Activated T-helper 1 cell treated with anti-CD3 and anti-CD28 coated beads, Interleukin-2, amount 50 U/mL, for 16 hours (primary cell): ENCODE data around the gene GSX1.

Source experiments
- DNase-seq, 2 donors: peaks; one replicate each; pipeline ENCODE4 v3.0.0-alpha.2; 2020; ENCODE audit warnings: low read depth in 1 of 2, low spot score in 1 of 2

The GSX1 gene

DNA sequence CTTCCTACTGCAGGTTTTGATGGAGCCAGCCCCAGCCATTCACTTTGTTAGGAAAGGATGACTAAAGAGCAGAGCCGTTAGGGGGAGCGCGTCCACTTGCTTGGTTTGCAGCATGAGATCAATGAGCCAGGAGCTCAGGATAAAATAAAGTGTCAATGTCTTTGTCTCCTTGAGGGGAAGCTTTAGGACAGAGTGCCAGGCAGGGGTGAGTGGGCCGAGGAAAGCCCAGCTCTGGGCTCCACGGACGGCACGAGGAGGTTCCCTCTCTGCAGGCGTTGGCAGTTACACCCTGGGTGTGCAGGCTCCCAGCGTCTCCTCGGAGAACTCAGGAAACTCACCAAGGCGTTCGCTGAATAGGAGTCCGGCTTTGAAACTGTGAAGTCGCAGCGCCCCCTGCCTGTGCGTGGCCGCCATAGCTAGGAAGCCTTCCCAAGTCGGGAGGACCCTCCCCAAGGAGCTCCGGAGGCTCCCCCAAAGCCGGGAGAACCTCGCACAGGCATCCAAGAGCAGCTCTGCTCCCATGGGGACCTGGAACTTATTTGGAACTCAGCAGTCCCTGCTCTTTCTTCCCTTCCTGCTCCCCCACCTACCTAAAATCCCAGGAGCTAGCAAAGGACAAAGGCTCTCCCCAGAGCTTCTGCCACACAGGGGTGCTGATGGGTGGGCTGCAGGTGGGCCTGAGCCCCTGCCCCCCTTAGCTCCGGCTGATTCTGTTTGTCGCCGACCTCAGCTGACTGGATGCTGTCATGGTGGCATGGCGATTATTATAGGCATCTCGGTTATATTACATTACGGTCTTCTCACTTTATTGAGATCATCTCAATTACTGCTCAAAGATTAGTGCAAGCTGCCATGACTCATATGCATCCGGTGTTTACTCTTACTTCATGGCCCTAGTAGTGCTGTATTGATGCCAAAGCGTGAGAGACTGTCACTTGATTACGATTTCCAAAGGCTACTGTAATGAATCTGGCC, 34.4 kb downstream of the GSX1 start:
- DNase-seq, result peak; percentile 40 to 48

DNA sequence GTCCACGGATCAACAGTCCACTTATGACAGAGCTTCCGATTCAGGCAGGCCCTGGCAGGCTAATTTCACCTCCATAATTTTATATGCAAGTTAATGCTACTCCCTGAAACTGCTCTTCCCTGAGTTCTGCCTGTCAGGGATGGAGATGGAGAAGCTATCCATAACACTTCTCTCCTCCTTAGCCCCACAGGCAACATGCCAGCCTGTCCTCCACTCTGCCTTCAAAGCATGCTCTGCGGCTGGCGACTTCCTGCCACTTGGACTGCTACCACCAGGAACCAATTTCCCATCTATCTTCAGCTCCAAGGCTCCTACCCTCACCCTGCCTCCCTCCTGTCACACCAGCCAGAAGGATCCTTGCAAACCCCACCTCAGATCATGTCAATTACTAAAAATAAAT, 35.4 kb downstream of the GSX1 start:
- DNase-seq, result no peak

DNA sequence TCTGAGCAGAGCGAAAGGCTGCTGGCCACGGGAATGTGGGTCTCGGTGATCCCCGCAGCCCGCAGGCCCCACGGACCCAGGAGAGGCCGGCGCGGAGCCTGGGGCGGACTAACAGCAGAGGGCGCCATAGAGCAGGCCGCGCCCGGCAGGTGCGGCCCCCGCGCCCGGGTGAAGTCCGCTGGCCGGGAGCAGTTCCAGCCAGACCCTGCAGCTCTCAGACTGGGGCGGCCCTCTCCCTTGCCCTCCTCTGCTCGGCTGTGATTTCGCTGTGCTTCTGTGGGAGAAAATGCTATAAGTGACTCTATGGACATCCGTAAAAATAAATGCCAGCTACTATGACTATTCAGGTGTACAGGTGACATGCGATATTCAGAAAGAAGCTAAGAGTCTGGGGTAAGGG, 37.7 kb downstream of the GSX1 start:
- DNase-seq, result peak; percentile 40 to 41

DNA sequence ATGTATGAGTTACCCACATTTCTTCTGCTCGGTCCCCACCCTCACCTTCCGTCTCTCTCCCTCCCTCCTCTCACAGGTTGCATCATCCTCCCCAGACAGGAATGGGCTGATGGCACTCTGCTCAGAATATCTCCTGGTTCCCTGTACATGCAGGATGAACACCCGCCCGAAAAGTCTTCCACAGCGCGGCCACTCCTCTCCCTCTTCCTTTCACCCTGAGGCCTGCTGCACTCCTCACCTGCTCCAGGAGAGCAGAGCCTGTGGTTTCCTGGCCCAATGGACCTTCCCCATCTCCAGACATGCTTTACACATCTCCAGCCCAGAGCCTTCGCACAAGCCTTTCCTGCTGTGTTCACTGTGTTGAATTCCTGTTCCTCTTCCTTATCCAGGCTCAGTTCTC, 40.9 kb downstream of the GSX1 start:
- DNase-seq, result no peak

DNA sequence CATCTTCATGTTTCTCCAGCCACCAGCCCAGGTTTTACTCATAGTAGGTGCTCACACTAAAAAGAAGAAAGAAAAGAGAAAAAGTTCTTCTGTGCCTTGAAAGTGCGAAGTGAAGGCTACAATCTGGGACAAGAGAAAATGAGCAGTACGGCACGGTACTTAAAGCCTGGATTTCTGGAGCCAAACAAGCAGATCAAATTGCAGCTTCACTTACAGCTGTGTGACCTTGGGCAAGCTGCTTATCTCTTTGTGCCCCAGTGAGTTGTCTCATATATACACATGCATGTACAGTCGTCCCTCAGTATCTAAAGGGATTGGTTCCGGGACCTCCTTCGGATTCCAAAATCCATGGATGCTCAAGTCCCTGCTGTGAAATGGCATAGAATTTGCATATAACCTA, 41.8 kb downstream of the GSX1 start:
- DNase-seq, result no peak

DNA sequence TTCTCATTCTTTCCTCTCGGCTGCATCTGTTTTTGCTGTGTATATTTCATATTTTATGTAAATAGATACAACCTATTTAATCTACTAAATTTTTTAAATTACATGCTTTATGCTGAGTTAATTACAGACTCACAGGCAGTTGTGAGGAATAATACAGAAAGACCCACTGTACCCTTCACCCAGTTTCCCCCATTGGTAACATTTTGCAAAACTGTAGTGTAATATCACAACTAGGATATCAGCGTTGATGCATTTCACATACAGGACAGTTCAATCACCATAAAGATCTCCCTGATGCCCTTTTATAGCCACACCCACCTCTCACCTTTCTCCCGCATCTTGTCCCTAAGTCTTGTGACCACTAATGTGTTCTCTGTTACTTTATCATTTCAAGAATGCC, 43.5 kb downstream of the GSX1 start:
- no peak for DNase-seq

DNA sequence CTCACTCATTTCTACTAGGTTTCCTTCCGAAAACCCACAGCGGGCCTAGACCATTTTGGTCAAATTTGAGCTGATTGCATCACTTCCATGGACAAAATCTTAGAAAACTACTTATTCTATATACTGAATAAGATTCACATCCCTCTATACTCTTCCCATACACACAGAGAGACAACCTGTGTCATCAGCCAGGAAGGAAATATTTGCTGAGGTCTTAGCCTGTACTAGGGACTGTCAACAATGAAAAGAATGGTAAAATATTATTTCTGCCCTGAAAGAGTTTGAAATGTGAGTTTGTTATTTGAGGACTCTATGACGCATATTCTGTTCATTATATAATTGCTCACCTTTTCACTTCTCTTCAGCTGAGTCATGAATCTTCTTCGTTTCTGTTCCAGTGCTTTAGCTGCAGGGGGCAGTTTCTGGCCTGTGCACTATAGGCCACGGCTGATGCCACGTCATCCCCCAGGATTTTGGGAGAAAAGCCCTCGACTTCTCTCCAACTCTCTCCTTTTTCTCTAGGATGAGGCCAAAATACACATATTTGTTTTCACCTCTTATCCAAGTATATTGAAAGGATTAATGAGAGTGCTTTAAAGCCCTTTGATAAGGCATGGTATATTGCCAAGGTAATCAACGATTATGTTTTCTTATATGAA, 47.7 kb downstream of the GSX1 start:
- no peak for DNase-seq

DNA sequence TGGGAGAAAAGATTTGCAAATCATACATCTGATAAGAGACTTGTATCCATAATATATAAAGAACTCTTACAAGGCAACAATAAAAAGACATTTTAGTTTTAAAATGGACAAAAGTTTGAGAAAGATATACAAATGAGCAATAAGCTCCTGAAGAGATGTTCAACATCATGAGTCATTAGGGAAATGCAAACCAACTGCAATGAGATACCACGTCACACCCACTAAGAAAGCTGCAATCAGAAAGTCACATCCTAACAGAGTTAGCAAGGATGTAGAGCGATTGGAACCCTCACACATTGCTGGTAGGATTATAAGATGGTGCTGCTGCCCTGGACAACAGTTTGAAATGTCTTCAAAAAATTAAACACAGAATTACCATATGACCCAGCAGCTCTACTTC, 50.3 kb downstream of the GSX1 start:
- no peak for DNase-seq
